ENCODE data around the gene HNRNPL. TPM values are rescaled to one million over a fixed set of nuclear protein-coding genes. Genes with fewer than 3 reads are reported as not detected.
"Not testable (repeated sequence)": the region's sequence is repeated elsewhere in the genome, so short reads cannot be mapped to it uniquely, and the experiment has no call there.

The HNRNPL gene
- total RNA-seq, 1 donor from 2014 or later, result 195 TPM

- Histone ChIP-seq H3K4me1 (ENCODE audit: control insufficient read depth in 3 of 3, insufficient read depth in 3 of 3, low read length in 3 of 3) (peaks cover 12 to 22% (median 20%) of the 10 kb centered on the region in 3 donors), H3K27me3 (ENCODE audit: control insufficient read depth in 3 of 3, insufficient read depth in 3 of 3, low read length in 3 of 3) (no peaks in the 10 kb centered on the region), H3K4me3 (ENCODE audit: low read length in 3 of 3) (no peak overlapping the region), H3K36me3 (ENCODE audit: control insufficient read depth in 3 of 3, insufficient read depth in 3 of 3, low read length in 3 of 3) (peaks cover 28 to 36% (median 34%) of the 10 kb centered on the region in 3 donors), H3K9me3 (ENCODE audit: control insufficient read depth in 3 of 3, low read length in 3 of 3) (no peaks in the 10 kb centered on the region), H3K9ac (ENCODE audit: low read depth in 1 of 3, low read length in 3 of 3) (no peak overlapping the region), H3K27ac (ENCODE audit: low read depth, low read length) (no peak overlapping the region)
Measured at GRCh38 chr19:38817081-38817480, 32.7 kb downstream of the HNRNPL start.

DNA sequence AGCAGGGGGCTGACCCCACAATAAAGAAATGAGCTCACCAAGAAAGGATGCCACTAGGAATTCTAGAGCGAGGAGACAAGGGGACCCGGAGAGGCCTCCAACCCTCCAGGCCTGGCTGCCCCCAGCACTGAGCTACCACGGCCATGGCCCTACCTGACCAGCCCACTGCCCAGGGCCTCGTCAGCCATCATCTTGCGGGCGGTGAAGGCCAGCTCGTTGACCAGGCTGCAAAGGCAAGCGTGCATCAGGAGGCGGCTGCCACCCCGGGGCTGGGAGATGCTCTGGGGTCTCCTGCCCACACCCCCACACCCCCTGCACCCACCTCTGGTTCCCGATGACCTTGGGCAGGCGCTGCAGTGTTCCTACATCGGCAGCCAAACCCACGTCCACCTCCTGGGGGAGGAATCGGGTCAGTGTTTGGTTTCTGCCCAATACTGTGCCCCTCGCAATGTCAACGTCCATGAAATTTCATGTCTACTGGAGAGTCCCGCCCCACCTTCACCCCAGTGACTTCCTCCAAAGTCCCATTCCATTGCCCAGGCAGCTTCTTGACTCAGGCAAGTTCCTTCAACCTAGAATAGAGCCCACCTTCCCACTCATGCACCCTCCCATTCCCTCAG is 33.5 kb downstream of the HNRNPL start:
- H3K36me3 ChIP-seq (ENCODE audit: control insufficient read depth in 3 of 3, insufficient read depth in 3 of 3, low read length in 3 of 3), result peaks cover 28 to 36% (median 34%) of the 10 kb centered on the region in 3 donors
- H3K27ac ChIP-seq (ENCODE audit: low read depth, low read length), result no peak overlapping the region
- H3K9me3 ChIP-seq (ENCODE audit: control insufficient read depth in 3 of 3, low read length in 3 of 3), result no peaks in the 10 kb centered on the region
- no peak overlapping the region for H3K9ac ChIP-seq (ENCODE audit: low read depth in 1 of 3, low read length in 3 of 3)
- H3K4me3 ChIP-seq (ENCODE audit: low read length in 3 of 3), result no peak overlapping the region
- H3K4me1 ChIP-seq (ENCODE audit: control insufficient read depth in 3 of 3, insufficient read depth in 3 of 3, low read length in 3 of 3), result peaks cover 12 to 22% (median 20%) of the 10 kb centered on the region in 3 donors
- H3K27me3 ChIP-seq (ENCODE audit: control insufficient read depth in 3 of 3, insufficient read depth in 3 of 3, low read length in 3 of 3), result no peaks in the 10 kb centered on the region

DNA sequence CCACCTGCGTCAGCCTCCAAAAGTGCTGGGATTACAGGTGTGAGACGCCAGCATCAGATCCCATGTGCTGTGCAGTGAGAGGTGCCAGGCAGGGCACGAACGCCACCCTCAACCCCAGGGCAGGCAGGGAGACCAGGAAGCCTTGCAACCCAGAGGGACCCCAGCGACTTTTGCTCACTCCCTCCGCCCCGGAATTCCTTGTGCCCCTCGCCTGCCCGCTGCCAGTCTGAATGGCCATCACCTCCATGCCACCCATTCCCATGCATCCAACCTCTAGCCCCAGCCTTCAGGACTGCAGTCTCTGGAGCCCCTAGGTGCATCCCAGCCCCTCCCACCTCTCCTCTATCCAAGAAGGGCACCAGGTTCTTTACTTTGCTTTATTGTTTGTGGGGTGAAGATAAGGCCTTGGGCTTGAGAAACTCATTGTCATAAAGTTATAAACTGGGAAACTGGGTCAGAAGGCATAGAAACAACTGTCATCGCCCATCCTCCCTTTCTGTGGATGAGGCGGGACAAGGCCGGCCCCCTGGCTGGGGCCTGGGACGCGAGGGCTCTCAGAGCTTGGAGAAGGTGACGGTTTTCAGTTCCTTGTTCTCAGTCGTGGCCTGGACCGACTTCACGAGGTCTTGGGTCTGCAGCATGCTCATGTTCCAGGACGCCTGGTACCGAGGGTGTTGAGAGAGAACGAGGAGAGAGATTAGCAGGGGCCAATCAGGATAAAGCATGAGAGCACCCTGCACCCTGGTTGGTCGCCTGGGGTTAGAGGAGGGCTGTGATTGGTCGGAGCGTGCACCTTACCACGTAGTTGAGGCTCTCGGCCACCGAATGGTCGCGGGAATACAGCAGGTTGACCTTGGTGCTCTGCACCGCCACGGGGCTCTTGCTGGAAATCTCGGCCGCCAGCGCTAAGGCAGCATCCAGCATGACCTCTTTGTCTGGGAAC is 34.5 kb downstream of the HNRNPL start:
- Histone ChIP-seq H3K4me1 (ENCODE audit: control insufficient read depth in 3 of 3, insufficient read depth in 3 of 3, low read length in 3 of 3) (peaks cover 7 to 15% (median 13%) of the 10 kb centered on the region in 3 donors), H3K4me3 (ENCODE audit: low read length in 3 of 3) (no peak overlapping the region), H3K27ac (ENCODE audit: low read depth, low read length) (no peak overlapping the region), H3K9me3 (ENCODE audit: control insufficient read depth in 3 of 3, low read length in 3 of 3) (no peaks in the 10 kb centered on the region), H3K36me3 (ENCODE audit: control insufficient read depth in 3 of 3, insufficient read depth in 3 of 3, low read length in 3 of 3) (peaks cover 28 to 33% (median 33%) of the 10 kb centered on the region in 3 donors), H3K9ac (ENCODE audit: low read depth in 1 of 3, low read length in 3 of 3) (no peak overlapping the region), H3K27me3 (ENCODE audit: control insufficient read depth in 3 of 3, insufficient read depth in 3 of 3, low read length in 3 of 3) (no peaks in the 10 kb centered on the region)

DNA sequence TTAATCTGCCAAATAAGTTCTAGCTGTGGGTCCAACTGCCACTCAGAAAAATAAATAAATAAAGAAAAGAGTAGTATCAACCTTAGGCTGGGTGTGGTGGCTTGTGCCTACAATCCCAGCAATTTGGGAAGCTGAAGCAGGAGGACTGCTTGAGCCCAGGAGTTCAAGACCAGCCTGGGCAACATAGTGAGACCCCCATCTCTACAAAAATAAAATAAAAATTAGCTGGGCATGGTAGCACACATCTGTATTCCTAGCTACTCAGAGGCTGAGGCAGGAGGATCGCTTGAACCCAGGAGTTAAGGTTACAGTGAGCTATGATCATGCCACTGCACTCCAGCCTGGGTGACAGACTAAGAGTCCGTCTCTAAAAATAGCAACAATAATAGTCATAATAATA is 35.9 kb downstream of the HNRNPL start:
- H3K9me3 ChIP-seq (ENCODE audit: control insufficient read depth in 3 of 3, low read length in 3 of 3); H3K27me3 ChIP-seq (ENCODE audit: control insufficient read depth in 3 of 3, insufficient read depth in 3 of 3, low read length in 3 of 3); H3K4me1 ChIP-seq (ENCODE audit: control insufficient read depth in 3 of 3, insufficient read depth in 3 of 3, low read length in 3 of 3); H3K4me3 ChIP-seq (ENCODE audit: low read length in 3 of 3); H3K9ac ChIP-seq (ENCODE audit: low read depth in 1 of 3, low read length in 3 of 3); H3K27ac ChIP-seq (ENCODE audit: low read depth, low read length): not testable (repeated sequence)
- peaks cover 28 to 36% (median 33%) of the 10 kb centered on the region in 3 donors for H3K36me3 ChIP-seq (ENCODE audit: control insufficient read depth in 3 of 3, insufficient read depth in 3 of 3, low read length in 3 of 3)

DNA sequence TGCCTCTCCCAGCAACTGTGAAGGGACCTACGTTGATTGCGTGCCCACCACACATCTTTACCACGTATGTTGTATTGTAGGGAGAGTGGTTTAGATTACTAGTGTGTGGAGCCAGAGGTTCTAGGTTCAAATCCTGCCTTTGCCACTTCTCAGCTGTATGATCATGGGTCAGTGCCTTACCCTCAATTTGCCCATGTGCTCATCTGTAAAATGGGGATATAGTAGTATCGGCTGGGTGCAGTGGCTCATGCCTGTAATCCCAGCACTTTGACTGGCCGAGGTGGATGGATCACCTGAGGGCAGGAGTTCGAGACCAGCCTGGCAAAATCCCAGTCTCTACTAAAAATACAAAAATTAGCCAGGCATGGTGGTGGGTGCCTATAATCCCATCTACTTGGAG is 36.5 kb downstream of the HNRNPL start:
- H3K4me3 ChIP-seq (ENCODE audit: low read length in 3 of 3), result no peak overlapping the region
- H3K36me3 ChIP-seq (ENCODE audit: control insufficient read depth in 3 of 3, insufficient read depth in 3 of 3, low read length in 3 of 3), result peaks cover 28 to 36% (median 33%) of the 10 kb centered on the region in 3 donors
- no peak overlapping the region for H3K9ac ChIP-seq (ENCODE audit: low read depth in 1 of 3, low read length in 3 of 3)
- H3K27me3 ChIP-seq (ENCODE audit: control insufficient read depth in 3 of 3, insufficient read depth in 3 of 3, low read length in 3 of 3), result no peaks in the 10 kb centered on the region
- no peak overlapping the region for H3K27ac ChIP-seq (ENCODE audit: low read depth, low read length)
- H3K4me1 ChIP-seq (ENCODE audit: control insufficient read depth in 3 of 3, insufficient read depth in 3 of 3, low read length in 3 of 3), result no peaks in the 10 kb centered on the region
- no peaks in the 10 kb centered on the region for H3K9me3 ChIP-seq (ENCODE audit: control insufficient read depth in 3 of 3, low read length in 3 of 3)

GRCh38 chr19:38812841-38813320 is 36.9 kb downstream of the HNRNPL start, which contains the start of gene LGALS4:
Gene LGALS4 (minus strand): TSS chr19:38812945. CDS start chr19:38812886, 59 bp downstream.
- H3K9me3 ChIP-seq (ENCODE audit: control insufficient read depth in 3 of 3, low read length in 3 of 3), result no peaks in the 10 kb centered on the region
- H3K9ac ChIP-seq (ENCODE audit: low read depth in 1 of 3, low read length in 3 of 3), result no peak within 1 kb of the TSS
- H3K27me3 ChIP-seq (ENCODE audit: control insufficient read depth in 3 of 3, insufficient read depth in 3 of 3, low read length in 3 of 3), result no peaks in the 10 kb centered on the region
- no peak within 1 kb of the TSS for H3K4me3 ChIP-seq (ENCODE audit: low read length in 3 of 3)
- no peaks in the 10 kb centered on the region for H3K4me1 ChIP-seq (ENCODE audit: control insufficient read depth in 3 of 3, insufficient read depth in 3 of 3, low read length in 3 of 3)
- no peak within 1 kb of the TSS for H3K27ac ChIP-seq (ENCODE audit: low read depth, low read length)
- peaks cover 28 to 32% (median 29%) of the 10 kb centered on the region in 3 donors for H3K36me3 ChIP-seq (ENCODE audit: control insufficient read depth in 3 of 3, insufficient read depth in 3 of 3, low read length in 3 of 3)

DNA sequence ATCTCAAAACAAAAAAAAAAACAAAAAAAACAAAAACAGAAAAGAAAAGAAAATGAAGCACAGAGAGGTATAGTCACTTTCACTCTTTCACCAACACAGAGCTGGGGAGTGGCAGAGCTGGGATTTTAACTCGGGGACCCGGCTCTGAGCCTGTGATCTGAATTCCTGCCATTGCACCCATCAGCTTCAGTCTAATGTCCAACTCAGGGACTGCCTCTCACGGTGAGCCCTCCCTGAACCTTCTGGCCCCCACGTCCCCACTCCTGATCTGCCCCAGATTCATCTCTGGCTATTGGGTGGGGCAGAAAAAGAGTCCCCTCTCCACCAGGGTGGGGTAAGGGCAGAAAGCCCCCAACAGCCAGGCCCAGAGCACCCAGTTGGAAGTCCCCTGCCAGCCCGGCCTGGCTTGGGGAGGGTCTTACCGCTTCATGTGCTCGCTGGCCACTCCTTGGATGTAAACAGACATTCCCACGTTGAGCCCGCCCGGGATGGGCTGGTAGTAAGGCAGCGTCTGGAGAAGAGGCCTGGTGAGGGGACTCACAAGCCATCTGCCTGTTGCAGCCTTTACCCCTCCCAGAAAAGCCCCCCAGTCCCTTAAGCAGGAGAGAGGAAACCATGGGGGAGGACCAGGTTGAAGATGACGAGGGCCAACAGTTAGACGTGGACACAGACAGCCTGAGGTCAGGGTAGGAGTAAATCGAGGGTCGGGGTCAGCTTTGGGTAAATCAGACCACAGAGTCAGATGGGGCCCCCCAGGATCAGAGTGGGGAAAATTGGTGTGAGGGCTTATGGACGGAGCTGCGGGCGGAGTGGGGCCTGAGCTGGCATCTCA is 37.6 kb downstream of the HNRNPL start:
- Histone ChIP-seq H3K9me3 (ENCODE audit: control insufficient read depth in 3 of 3, low read length in 3 of 3) (no peaks in the 10 kb centered on the region), H3K4me1 (ENCODE audit: control insufficient read depth in 3 of 3, insufficient read depth in 3 of 3, low read length in 3 of 3) (no peaks in the 10 kb centered on the region), H3K9ac (ENCODE audit: low read depth in 1 of 3, low read length in 3 of 3) (no peak overlapping the region), H3K36me3 (ENCODE audit: control insufficient read depth in 3 of 3, insufficient read depth in 3 of 3, low read length in 3 of 3) (peaks cover 23 to 27% (median 24%) of the 10 kb centered on the region in 3 donors), H3K27me3 (ENCODE audit: control insufficient read depth in 3 of 3, insufficient read depth in 3 of 3, low read length in 3 of 3) (no peaks in the 10 kb centered on the region), H3K4me3 (ENCODE audit: low read length in 3 of 3) (no peak overlapping the region), H3K27ac (ENCODE audit: low read depth, low read length) (no peak overlapping the region)

GRCh38 chr19:38809592-38810252 is 40.1 kb downstream of the HNRNPL start:
- no peaks in the 10 kb centered on the region for H3K4me1 ChIP-seq (ENCODE audit: control insufficient read depth in 3 of 3, insufficient read depth in 3 of 3, low read length in 3 of 3)
- H3K27ac ChIP-seq (ENCODE audit: low read depth, low read length), result no peak overlapping the region
- H3K27me3 ChIP-seq (ENCODE audit: control insufficient read depth in 3 of 3, insufficient read depth in 3 of 3, low read length in 3 of 3), result no peaks in the 10 kb centered on the region
- H3K9ac ChIP-seq (ENCODE audit: low read depth in 1 of 3, low read length in 3 of 3), result no peak overlapping the region
- no peaks in the 10 kb centered on the region for H3K9me3 ChIP-seq (ENCODE audit: control insufficient read depth in 3 of 3, low read length in 3 of 3)
- no peak overlapping the region for H3K4me3 ChIP-seq (ENCODE audit: low read length in 3 of 3)
- H3K36me3 ChIP-seq (ENCODE audit: control insufficient read depth in 3 of 3, insufficient read depth in 3 of 3, low read length in 3 of 3), result peaks cover 0 to 7% (median 0%) of the 10 kb centered on the region in 3 donors

GRCh38 chr19:38808741-38809140 is 41.0 kb downstream of the HNRNPL start:
- Histone ChIP-seq H3K36me3 (ENCODE audit: control insufficient read depth in 3 of 3, insufficient read depth in 3 of 3, low read length in 3 of 3) (peaks cover 0 to 9% (median 1%) of the 10 kb centered on the region in 3 donors), H3K9me3 (ENCODE audit: control insufficient read depth in 3 of 3, low read length in 3 of 3) (no peaks in the 10 kb centered on the region), H3K4me1 (ENCODE audit: control insufficient read depth in 3 of 3, insufficient read depth in 3 of 3, low read length in 3 of 3) (no peaks in the 10 kb centered on the region), H3K9ac (ENCODE audit: low read depth in 1 of 3, low read length in 3 of 3) (no peak overlapping the region), H3K27me3 (ENCODE audit: control insufficient read depth in 3 of 3, insufficient read depth in 3 of 3, low read length in 3 of 3) (no peaks in the 10 kb centered on the region), H3K27ac (ENCODE audit: low read depth, low read length) (no peak overlapping the region), H3K4me3 (ENCODE audit: low read length in 3 of 3) (no peak overlapping the region)

Measured in skeletal muscle tissue (tissue), 4 donors.